Calu3 (cell line): Measurements from ENCODE around the gene IQGAP1. TPM values are rescaled to one million over a fixed set of nuclear protein-coding genes. Genes with fewer than 3 reads are reported as not detected.
"Not testable (repeated sequence)": the region's sequence is repeated elsewhere in the genome, so short reads cannot be mapped to it uniquely, and the experiment has no call there.

ENCODE experiments used
- BruUV-seq: library from RNA; stranded (reverse); fragments of 400-500 nt; replicated peaks from 2 replicates; lab custom pipeline; 2021; lab: Mats Ljungman, UMichigan
- CTCF ChIA-PET: fragments of 300-600 bp; sonication (Branson Sonifier 250); formaldehyde crosslinking; loops from one replicate; lab custom pipeline; 2022; ENCODE audit warnings: antibody characterized with exemption; lab: Charles Lee
- DNase-seq: peaks from one replicate; pipeline ENCODE4 v3.0.0; 2022
- H3K27ac Mint-ChIP-seq: one replicate; pipeline ENCODE4 v1.8.0; 2022; ENCODE audit warnings: mixed read lengths; ENCODE audit not compliant: unreplicated experiment
- H3K27me3 Mint-ChIP-seq: one replicate; pipeline ENCODE4 v1.8.0; 2022; ENCODE audit warnings: mixed read lengths; ENCODE audit not compliant: unreplicated experiment
- H3K36me3 Mint-ChIP-seq: one replicate; pipeline ENCODE4 v1.8.0; 2022; ENCODE audit warnings: mild to moderate bottlenecking, moderate library complexity, mixed read lengths; ENCODE audit not compliant: insufficient read depth, unreplicated experiment
- H3K4me1 Mint-ChIP-seq: one replicate; pipeline ENCODE4 v1.8.0; 2022; ENCODE audit warnings: mild to moderate bottlenecking, low read depth, mixed read lengths; ENCODE audit not compliant: unreplicated experiment
- H3K4me3 Mint-ChIP-seq: one replicate; pipeline ENCODE4 v1.8.0; 2022; ENCODE audit warnings: mild to moderate bottlenecking, low read depth, moderate library complexity, mixed read lengths; ENCODE audit not compliant: unreplicated experiment
- H3K9me3 Mint-ChIP-seq: one replicate; pipeline ENCODE4 v1.8.0; 2022; ENCODE audit warnings: low read depth, mixed read lengths; ENCODE audit not compliant: unreplicated experiment
- CTCF ChIP-seq: fragments of 200-600 bp; IDR thresholded peaks from one replicate; pipeline ENCODE4 v1.8.0; 2022; ENCODE audit warnings: antibody characterized with exemption; ENCODE audit not compliant: unreplicated experiment
- intact Hi-C: fragments of 100-400 bp; cut with micrococcal nuclease; formaldehyde crosslinking; loops from one replicate; pipeline ENCODE4 v1.10.0; 2022; ENCODE audit not compliant: unreplicated experiment
- total RNA-seq: library from RNA; stranded (reverse); gene quantifications from 2 replicates; pipeline ENCODE4 v1.2.3, GENCODE V29; 2022

Gene IQGAP1
- total RNA-seq, 1 experiment from 2014 or later, result 206 TPM

GRCh38 chr15:90512981-90513380 lies 124.9 kb downstream of the IQGAP1 start:
- no peaks in the 10 kb centered on the region for H3K27me3 Mint-ChIP-seq
- CTCF ChIA-PET, result interaction anchor here (1.5 kb wide), 1 partner anchor 9 kb away, joined by 4 read pairs; no protein-coding TSS in a partner anchor
- H3K9me3 Mint-ChIP-seq, result no peaks in the 10 kb centered on the region
- TF ChIP-seq CTCF, result no peak
- no TSS peak for BruUV-seq
- H3K27ac Mint-ChIP-seq, result no peak overlapping the region
- DNase-seq, result no peak
- no peaks in the 10 kb centered on the region for H3K4me1 Mint-ChIP-seq
- intact Hi-C loops, result no loop called here
- peaks cover under 1% of the 10 kb centered on the region for H3K36me3 Mint-ChIP-seq
- no peak overlapping the region for H3K4me3 Mint-ChIP-seq

- TF ChIP-seq CTCF, result no peak
- no TSS peak for BruUV-seq
- Mint-ChIP-seq H3K27me3 (no peaks in the 10 kb centered on the region), H3K36me3 (no peaks in the 10 kb centered on the region), H3K4me3 (no peak overlapping the region), H3K27ac (no peak overlapping the region), H3K9me3 (no peaks in the 10 kb centered on the region), H3K4me1 (no peaks in the 10 kb centered on the region)
- DNase-seq, result no peak
- intact Hi-C loops, result no loop called here
- CTCF ChIA-PET, result interaction anchor here (0.6 to 1.5 kb wide), 3 partner anchors 9 to 262 kb away, joined by 3 to 4 read pairs (median 4); no protein-coding TSS in a partner anchor
These were observed 125.4 kb downstream of the IQGAP1 start for GRCh38 chr15:90513448-90513847.

DNA sequence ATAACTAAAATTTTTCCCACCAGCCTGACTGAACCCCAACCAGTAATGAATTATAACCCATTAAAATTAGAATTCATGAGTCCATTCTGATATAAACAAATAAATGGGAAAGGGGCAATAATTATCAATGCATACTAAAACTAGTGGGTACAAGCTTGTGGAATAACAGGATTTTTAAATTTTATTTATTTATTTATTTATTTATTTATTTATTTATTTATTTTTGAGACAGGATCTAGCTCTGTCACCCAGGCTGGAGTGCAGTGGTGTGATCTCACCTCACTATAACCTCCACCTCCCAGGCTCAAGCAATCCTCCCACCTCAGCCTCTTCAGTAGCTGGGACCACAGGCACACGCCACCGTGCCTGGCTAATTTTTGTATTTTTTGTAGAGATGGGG lies 125.9 kb downstream of the IQGAP1 start:
- H3K4me1 Mint-ChIP-seq, intact Hi-C loops, H3K9me3 Mint-ChIP-seq, BruUV-seq, H3K4me3 Mint-ChIP-seq, H3K27me3 Mint-ChIP-seq, H3K36me3 Mint-ChIP-seq, DNase-seq, H3K27ac Mint-ChIP-seq: not testable (repeated sequence)
- CTCF ChIA-PET, result interaction anchor here (0.6 to 1.1 kb wide), 2 partner anchors 15 to 262 kb away, joined by 3 to 4 read pairs; no protein-coding TSS in a partner anchor

DNA sequence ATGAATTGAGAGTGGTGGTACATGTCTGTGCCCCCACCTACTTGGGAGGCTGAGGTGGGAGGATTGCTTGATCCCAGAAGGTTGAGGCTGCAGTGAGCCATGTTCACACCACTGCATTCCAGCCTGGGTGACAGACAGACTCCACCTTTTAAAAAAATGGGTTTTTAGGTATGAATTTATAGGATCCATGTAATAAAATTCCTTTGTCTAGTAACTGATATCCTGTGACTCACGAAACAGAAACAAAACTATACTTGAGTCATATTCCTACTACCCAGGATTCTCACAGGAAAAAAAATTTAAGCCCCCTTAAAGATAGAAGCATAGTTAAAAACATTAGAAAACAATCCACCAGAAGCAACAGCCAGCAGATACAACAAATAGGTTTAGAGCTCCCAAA lies 131.6 kb downstream of the IQGAP1 start:
- CTCF ChIA-PET, result interaction anchor here (0.6 kb wide), 1 partner anchor 316 kb away, joined by 5 read pairs; no protein-coding TSS in a partner anchor
- BruUV-seq, result no TSS peak
- no peaks in the 10 kb centered on the region for H3K9me3 Mint-ChIP-seq
- DNase-seq, result no peak
- H3K27ac Mint-ChIP-seq, result no peak overlapping the region
- no peak overlapping the region for H3K4me3 Mint-ChIP-seq
- no peaks in the 10 kb centered on the region for H3K36me3 Mint-ChIP-seq
- H3K27me3 Mint-ChIP-seq, result no peaks in the 10 kb centered on the region
- no peak for TF ChIP-seq CTCF
- intact Hi-C loops, result no loop called here
- no peaks in the 10 kb centered on the region for H3K4me1 Mint-ChIP-seq

GRCh38 chr15:90520365-90520764 lies 132.3 kb downstream of the IQGAP1 start:
- CTCF ChIA-PET, result no interaction called here
- Mint-ChIP-seq H3K27ac (no peak overlapping the region), H3K9me3 (no peaks in the 10 kb centered on the region), H3K4me3 (no peak overlapping the region), H3K36me3 (no peaks in the 10 kb centered on the region), H3K27me3 (no peaks in the 10 kb centered on the region), H3K4me1 (no peaks in the 10 kb centered on the region)
- DNase-seq, result no peak
- BruUV-seq, result no TSS peak
- intact Hi-C loops, result no loop called here
- no peak for TF ChIP-seq CTCF
